Measurements from ENCODE around the gene C11orf21. TPM values are rescaled to one million over a fixed set of nuclear protein-coding genes. Genes with fewer than 3 reads are reported as not detected.

The C11orf21 gene
- total and polyA plus RNA-seq, 9 of the 15 experiments (the other 6 are each of a cell fraction or from before 2014, with no cell fraction given): 0.10 to 2.6 (median 2.0) TPM

- Histone ChIP-seq H3K27ac (ENCODE audit: extremely low read depth, low read depth, low read length) (no peak overlapping the region), H2AFZ (ENCODE audit: low read depth, low read length) (no peak overlapping the region), H3K27me3 (ENCODE audit: control insufficient read depth in 2 of 2, insufficient read depth in 2 of 2, low read length in 2 of 2) (peaks cover 2 to 28% of the 10 kb centered on the region in 2 experiments; a peak in 3 of 5 replicates), H3K9me3 (replicated peaks; ENCODE audit: control insufficient read depth, insufficient read depth, low read depth, low read length) (no peaks in the 10 kb centered on the region), H4K20me1 (replicated peaks; ENCODE audit: control insufficient read depth, insufficient read depth, low read length) (peaks cover 10% of the 10 kb centered on the region; the same call in 1 of the 2 replicates), H3K4me1 (replicated peaks in 1 of 2; ENCODE audit: control insufficient read depth in 2 of 2, insufficient read depth in 2 of 2, low read length in 2 of 2) (peaks cover 0 to 76% of the 10 kb centered on the region in 2 experiments; a peak in 2 of 5 replicates), H3K9me1 (ENCODE audit: control insufficient read depth, insufficient read depth, low read length) (no peaks in the 10 kb centered on the region), H3K4me2 (ENCODE audit: insufficient read depth, low read length) (no peak overlapping the region), H3K36me3 (ENCODE audit: control insufficient read depth, insufficient read depth, low read length) (no peaks in the 10 kb centered on the region), H3K9ac (ENCODE audit: insufficient read depth in 1 of 2, low read depth in 2 of 2, low read length in 2 of 2) (0 out of 4 replicates have a peak overlapping the region, but pooled peaks of 1 of the 2 experiments have one; percentile 7), H3K79me2 (ENCODE audit: control insufficient read depth, insufficient read depth, low read length) (no peaks in the 10 kb centered on the region), H3K4me3 (no peak overlapping the region)
- FAIRE-seq: no peak
- WGBS (ENCODE audit: insufficient coverage, low coverage, missing lambda C conversion rate): 26% methylated on average over 33 of the region's 34 CpGs
- peak; percentile 37 to 55 (median 47) for DNase-seq (ENCODE audit: extremely low read depth in 1 of 4, low spot score in 3 of 4)
- in situ Hi-C loops (cut with MboI) (loop anchor here (5.0 kb wide), 1 partner anchor 104 kb away; no protein-coding TSS in a partner anchor), intact Hi-C loops (cut with micrococcal nuclease) (no loop called here)
- POLR2A ChIA-PET: interaction anchor here (0.6 to 1.2 kb wide), 3 partner anchors 10 to 95 kb away, joined by 3 to 4 read pairs (median 3); partner anchors contain the start of gene CD81
- CTCF ChIA-PET (ENCODE audit: low intra/inter-chr PET ratio): interaction anchor here (1.1 kb wide), 1 partner anchor 107 kb away, joined by 3 read pairs; no protein-coding TSS in a partner anchor
- peak; percentile 69 for ATAC-seq
- no TSS peak for BruUV-seq (replicated peaks)
- TF ChIP-seq ZNF165 (CRISPR knock-in tag; IDR thresholded peaks at IDR 0.05; ENCODE audit: borderline replicate concordance) (no peak), FOXO4 (CRISPR knock-in tag; IDR thresholded peaks at IDR 0.05) (0 out of 2 replicates have a peak, but pooled peaks have one; percentile 62), GABPB1 (CRISPR knock-in tag; IDR thresholded peaks at IDR 0.05) (peak; percentile 21; the same call in 1 of the 2 replicates), KDM4B (IDR thresholded peaks at IDR 0.05; ENCODE audit: borderline replicate concordance in 2 of 2, low read depth in 1 of 2) (peak in 1 of 2 experiments; percentile 4; a peak in 1 of 4 replicates), ZNF3 (CRISPR knock-in tag; IDR thresholded peaks at IDR 0.05) (no peak), KAT7 (CRISPR knock-in tag; IDR thresholded peaks at IDR 0.05; ENCODE audit: borderline replicate concordance) (no peak), NFIC (IDR thresholded peaks at IDR 0.05) (peak; percentile 79), ZNF408 (CRISPR knock-in tag; IDR thresholded peaks at IDR 0.05; ENCODE audit: low read depth) (no peak), ZNF655 (CRISPR knock-in tag; IDR thresholded peaks at IDR 0.05) (0 out of 2 replicates have a peak, but pooled peaks have one; percentile 0), POLR2G (IDR thresholded peaks at IDR 0.05; ENCODE audit: low read depth, low read length) (peak; percentile 46), E4F1 (CRISPR knock-in tag; IDR thresholded peaks at IDR 0.05; ENCODE audit: borderline replicate concordance) (no peak), CTCF (IDR thresholded peaks at IDR 0.05 in 2 of 3, conservative IDR thresholded peaks at IDR 0.05 in 1 of 3; ENCODE audit: insufficient read depth in 2 of 3, low read depth in 1 of 3, low read length in 3 of 3) (peak in 2 of 3 experiments; percentile 23 to 34; a peak in 3 of 6 replicates)
These were observed 11.6 kb upstream of the C11orf21 start for GRCh38 chr11:2313051-2313951.

Data from K562 (cell line).